Skeletal muscle cell (primary cell): ENCODE measurements around the gene ACE.

ENCODE experiments used
- DNase-seq: peaks from one replicate; pipeline ENCODE4 v3.0.0-alpha.2; 2010; ENCODE audit warnings: low read depth
- H3K4me3 ChIP-seq: 2 replicates; pipeline ENCODE4 v1.5.1; 2011; ENCODE audit warnings: low read depth, mild to moderate bottlenecking, control low read depth, low read length, moderate library complexity

Gene ACE

DNA sequence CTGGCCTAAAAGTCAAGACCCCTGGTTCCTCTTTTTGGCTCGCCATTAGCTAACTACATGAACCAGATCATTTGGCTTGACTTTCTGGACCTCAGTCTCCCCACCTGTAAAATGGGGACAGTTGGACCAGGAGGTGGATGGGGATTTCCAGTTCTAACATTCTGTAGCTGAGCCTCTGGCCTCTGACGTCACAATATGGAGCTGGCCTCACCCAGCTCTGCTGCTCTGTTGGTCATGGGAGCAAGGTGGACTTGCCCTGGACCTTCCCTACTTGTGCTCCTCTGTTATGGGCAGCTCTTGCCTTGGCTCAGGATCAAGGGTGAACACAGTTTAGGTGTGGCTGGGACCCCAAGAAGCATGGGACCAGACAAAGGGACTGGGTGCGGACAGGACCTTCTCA is 29.8 kb downstream of the ACE start:
- DNase-seq: no peak
- H3K4me3 ChIP-seq: no peak overlapping the region

DNA sequence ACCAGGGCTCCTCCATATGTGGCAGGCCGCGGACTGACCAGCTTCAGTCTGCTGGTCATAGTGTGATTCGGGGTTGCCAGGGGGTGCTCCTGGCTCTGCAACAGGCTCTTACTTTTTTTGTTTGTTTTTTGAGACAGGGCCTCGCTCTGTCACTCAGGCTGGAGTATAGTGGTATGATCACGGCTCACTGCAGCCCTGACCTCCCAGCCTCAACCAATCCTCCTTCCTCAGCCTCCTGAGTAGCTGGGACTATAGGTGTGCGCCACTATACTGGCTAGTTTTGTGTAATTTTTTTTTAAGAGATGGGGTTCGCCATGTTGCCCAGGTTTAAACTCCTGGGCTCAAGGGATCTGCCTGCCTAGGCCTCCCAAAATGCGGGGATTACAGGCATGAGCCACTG is 34.5 kb downstream of the ACE start:
- DNase-seq: no peak

DNA sequence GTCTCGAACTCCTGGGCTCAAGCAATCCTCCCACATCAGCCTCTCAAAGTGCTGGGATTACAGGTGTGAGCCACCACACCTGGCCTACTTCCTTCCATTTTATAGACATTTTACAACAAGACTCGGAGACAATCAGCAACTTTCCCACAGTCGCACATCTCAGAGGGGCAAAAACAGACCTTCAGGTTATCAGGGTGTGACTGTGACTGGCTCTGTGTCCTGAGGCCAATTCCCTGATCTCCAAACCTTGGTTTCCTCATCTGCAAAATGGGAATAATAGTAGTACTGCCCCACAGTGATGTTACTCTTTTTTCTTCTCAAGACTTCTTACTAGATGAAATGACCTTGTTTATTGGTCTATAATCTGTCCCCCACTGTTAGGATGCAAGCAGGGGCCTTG is 35.5 kb downstream of the ACE start:
- DNase-seq: no peak
- H3K4me3 ChIP-seq: no peak overlapping the region

More for the DNA sequence above, 34.5 kb downstream of the ACE start:
- no peak overlapping the region for H3K4me3 ChIP-seq

- DNase-seq: no peak
- H3K4me3 ChIP-seq: no peak overlapping the region
Observed at GRCh38 chr17:63512896-63513644, 36.2 kb downstream of the ACE start.

DNA sequence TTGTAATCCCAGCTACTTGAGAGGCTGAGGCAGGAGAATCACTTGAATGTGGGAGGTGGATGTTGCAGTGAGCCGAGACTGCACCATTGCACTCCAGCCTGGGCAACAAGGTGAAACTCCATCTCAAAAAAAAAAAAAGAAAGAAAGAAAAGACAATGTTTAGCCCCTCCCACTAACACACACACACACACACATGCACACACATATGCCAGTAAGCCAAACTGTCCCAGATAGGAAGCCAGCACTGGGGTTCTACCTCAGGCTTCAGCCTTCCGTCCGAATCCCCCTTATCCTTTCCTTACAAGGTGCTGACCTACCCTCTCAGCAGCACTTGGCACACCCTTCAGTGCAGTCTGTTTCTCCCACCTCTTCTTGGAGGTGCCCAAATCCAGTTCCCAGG is 37.6 kb downstream of the ACE start:
- DNase-seq: no peak
- no peak overlapping the region for H3K4me3 ChIP-seq

DNA sequence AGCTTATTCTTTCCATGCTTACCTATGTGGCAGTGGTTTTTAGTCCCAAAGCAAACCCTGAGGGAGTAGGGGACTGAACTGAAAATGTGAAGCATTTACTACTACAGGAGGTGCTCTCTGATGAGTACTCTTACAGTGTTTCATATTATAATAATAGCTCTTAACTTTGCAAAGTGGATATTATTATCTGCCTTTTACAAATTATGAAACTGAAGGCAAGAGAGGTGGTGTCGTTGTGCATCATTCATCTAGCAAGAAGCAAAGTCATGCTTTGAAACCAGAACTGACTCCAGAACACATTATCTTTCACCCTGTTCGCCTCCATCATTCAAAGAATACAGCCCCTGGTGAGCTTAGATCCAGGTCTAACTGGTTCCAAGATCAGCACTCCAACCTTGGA is 38.1 kb downstream of the ACE start:
- no peak for DNase-seq
- no peak overlapping the region for H3K4me3 ChIP-seq

DNA sequence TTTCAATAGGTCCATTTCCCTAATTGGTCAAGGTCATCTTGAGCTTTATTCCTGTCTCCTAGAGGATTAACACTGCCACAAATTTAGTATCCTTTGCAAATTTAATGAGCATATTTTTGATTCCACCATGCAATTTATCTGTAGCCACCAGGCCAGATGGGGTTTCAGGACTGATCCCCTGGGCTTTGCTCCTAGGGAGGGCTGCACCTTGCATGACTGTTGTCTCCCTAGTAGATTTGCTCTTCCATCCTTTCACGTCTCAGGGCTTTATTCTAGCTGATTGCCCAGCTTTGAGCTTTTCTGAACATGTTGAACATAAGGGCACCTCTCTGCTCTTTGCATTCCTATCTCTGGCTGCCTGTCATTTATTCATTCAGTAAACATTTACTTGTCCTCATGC is 38.6 kb downstream of the ACE start:
- no peak overlapping the region for H3K4me3 ChIP-seq
- no peak for DNase-seq

- DNase-seq: peak; percentile 43
- no peak overlapping the region for H3K4me3 ChIP-seq
Observed at GRCh38 chr17:63516910-63517824, 40.3 kb downstream of the ACE start.

- no peak for DNase-seq
- no peak overlapping the region for H3K4me3 ChIP-seq
Observed at GRCh38 chr17:63517825-63518534, 41.1 kb downstream of the ACE start.

- DNase-seq: no peak
- H3K4me3 ChIP-seq: no peak overlapping the region
Observed at GRCh38 chr17:63519116-63519881, 42.4 kb downstream of the ACE start.

DNA sequence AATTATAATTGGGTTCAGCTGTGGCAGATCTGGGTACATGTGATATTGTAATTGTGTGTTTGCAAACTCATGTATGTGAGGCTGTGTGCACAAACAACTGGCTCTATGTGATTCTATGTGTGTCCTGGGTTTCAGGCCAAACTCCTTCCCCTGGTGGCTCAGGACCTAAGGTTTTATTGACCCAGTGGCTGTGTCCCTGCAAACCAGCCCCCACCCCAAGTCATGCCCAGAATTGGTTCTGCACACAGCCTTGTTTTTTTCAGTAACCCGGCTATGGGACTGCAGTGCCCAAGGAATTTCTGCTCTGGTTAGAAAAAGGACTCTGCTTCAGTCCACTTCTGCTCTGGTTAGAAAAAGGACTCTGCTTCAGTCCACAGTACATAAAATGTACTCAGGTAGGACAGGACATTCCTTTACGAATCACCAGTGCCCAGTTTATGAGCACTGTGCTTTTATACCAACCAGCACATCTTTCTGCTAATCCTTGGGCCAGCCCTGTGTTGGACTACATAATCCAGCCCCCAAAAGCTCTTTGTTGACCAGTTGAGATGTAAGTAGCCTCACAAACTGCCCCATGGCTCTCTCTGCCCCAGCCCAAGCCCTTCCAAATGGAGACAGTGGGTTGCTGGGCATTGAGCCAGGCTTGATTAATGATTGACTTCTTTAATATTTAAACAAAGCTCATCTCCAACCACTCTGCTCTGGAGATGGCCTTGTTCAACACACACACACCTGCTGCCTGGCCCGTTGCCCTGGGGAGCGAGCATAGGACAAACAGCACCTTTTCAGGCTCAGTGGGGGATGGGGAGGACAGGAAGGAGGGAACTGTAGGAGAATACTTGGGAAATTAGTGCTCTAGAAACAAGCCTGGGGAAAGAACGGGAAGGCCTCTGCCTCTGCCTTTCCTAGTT is 43.4 kb downstream of the ACE start:
- H3K4me3 ChIP-seq: no peak overlapping the region

GRCh38 chr17:63523253-63523855 is 46.5 kb downstream of the ACE start, which contains the start of gene KCNH6:
Gene KCNH6, plus strand, starts transcription at chr17:63523358. Its CDS starts 56 bp downstream, at chr17:63523414.
- DNase-seq: no peak
- peak within 1 kb of the TSS; percentile 29 for H3K4me3 ChIP-seq

More for the DNA sequence above, 43.4 kb downstream of the ACE start:
- DNase-seq: no peak

DNA sequence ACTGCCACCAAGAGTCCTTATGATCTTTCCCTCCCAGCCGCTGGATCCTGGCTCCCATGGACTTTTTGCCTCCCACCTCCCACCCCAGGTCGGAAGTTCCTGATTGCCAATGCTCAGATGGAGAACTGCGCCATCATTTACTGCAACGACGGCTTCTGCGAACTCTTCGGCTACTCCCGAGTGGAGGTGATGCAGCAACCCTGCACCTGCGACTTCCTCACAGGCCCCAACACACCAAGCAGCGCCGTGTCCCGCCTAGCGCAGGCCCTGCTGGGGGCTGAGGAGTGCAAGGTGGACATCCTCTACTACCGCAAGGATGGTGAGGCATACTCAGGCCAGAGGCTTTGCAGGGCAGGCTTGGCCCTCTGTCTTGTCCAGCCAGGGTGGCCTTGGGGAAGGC is 47.2 kb downstream of the ACE start:
- DNase-seq: no peak

GRCh38 chr17:63525190-63525946 is 48.5 kb downstream of the ACE start:
- DNase-seq: no peak
- H3K4me3 ChIP-seq: no peak overlapping the region

More for the DNA sequence above, 47.2 kb downstream of the ACE start:
- no peak overlapping the region for H3K4me3 ChIP-seq

GRCh38 chr17:63526861-63527260 is 50.0 kb downstream of the ACE start:
- no peak for DNase-seq
- no peak overlapping the region for H3K4me3 ChIP-seq

DNA sequence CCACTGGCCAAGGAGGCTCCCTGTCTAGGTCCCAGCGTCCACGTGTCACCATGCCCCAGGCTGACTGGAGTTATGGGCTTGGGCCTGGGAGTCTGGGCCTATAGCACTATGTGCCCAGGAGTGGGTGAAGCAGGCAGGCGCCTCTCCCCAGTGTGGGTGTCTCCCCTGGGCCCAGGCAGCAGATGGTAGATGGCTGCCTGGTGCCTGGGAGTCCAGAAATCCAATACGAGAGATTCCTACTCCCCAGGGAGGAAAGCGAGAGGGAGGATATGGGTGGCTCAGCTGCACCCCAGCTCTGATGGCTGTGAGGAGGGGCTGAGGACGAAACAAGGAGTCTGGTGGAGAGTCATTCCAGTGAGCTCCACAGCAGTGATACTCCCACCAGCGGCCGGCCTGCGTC is 51.3 kb downstream of the ACE start:
- no peak overlapping the region for H3K4me3 ChIP-seq
- no peak for DNase-seq
